COLO668 (cell line): ENCODE data around the gene ATOX1.
"Not testable (repeated sequence)": the region's sequence is repeated elsewhere in the genome, so short reads cannot be mapped to it uniquely, and the experiment has no call there.

Source experiments
- DNase-seq: peaks from one replicate; lab custom pipeline; 2025; ENCODE audit not compliant: unreplicated experiment; lab: John Stamatoyannopoulos, UW

Gene ATOX1, protein sequence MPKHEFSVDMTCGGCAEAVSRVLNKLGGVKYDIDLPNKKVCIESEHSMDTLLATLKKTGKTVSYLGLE

DNA sequence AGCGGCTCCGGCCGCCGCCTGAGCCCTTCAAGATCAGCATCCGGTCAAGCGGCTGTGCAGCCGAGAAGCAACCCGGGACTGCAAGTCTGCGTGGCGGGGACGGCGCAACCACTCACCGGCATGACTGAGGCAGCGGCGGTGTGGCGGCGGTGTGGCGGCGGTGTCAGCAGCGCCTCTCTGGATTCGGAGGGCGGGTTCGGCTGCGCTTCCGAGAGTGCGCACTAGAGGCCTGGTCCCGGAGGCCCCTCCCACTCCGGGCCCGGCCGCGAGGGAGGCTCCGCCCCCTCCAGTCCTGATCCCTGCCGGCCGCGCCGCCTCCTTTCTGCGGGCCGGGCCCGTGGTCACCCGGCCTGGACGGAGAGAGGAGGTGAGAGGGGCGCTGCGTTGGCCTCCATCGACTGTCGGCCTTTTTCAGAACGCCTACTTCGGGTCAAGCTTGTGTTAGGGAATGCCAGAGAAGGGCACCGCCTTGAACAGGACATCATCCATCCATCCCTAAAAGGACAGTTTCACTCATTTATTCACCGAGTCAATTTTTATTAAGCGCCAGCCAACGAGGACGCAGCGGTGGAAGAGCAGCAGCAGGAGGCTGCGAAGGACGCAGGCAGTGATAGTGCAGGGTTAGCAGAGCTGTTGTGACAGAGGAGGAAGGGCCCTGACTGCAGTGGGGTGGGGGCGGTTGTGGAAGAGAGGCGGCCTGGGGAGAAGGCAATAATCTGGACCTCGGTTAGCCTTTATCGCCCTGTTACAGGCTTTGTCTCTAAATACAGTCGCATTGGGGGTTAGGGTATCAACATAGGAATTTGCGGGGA is at the start of gene ATOX1:
TSS of gene ATOX1 (minus strand) at position 202 of the 812 bp plus-strand sequence. CDS start at position 122, 80 bp downstream.
- DNase-seq = peak; percentile 89

DNA sequence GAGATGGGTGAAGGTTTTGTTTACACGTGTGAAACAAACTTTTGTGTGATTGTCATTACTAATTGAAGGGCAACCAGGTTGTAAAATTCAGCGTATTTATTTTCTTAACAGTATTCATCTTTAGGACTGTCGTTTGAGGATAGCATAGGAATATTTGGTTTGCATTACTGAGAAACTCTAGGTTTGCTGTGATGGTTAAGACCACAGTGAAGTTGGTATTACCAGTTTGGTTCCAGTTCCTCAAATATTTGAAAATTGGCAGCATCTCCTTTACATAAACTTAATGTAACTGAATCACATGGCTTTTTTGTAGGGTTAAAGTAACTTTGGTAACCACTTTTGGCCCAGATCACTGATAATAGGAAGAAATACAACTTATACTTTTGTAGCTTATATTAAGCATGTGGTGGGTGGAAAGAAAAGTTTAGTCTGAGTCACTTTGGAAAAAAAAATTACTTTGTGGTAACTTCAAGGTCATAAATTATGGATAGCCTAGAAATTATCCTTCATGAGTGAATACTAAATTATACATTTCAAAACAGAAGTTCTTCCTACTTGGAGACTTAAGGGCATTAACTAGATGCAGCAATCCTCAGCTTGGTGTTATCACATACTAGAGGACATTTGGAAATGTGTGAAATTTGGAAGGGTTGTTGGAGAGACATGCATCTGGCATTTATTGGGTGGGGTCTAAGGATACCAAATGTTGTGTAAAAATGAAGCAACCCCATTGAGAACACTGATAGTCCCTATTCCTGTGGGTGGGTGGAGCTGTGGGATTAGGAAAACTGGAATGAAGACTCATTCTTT is 47.2 kb upstream of the ATOX1 start:
- DNase-seq = no peak

DNA sequence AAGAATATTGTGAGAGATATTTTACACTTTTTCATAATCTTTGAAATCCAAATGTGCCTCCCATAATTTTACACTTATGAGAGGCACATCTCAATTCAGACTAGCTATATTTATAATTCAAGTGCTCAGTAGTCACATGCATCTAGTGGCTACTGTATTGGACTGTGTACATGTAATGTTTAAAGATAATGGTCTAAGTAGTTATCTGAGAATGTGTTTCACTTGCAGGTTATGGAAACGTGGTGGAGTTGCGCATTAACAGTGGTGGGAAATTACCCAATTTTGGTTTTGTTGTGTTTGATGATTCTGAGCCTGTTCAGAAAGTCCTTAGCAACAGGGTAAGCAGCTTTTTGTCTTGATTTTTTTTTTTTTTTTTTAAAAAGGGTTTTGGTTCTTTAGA is 42.1 kb upstream of the ATOX1 start:
- no peak for DNase-seq

DNA sequence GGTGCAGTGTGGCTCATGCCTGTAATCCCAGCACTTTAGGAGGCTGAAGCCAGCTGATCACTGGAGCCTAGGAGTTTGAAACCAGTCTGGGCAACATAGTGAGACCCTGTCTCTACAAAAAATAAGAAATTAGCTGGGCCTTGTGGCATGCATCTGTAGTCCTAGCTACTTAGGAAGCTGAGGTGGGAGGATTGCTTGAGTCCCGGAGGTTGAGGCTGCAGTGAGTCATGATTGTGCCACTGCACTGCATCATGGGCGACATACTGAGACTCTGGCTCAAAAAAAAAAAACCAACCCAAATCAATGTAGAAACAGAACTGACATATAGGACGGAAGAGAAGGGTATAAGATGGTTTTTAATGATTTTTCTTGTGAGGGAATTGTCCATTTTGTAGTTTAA is 41.0 kb upstream of the ATOX1 start:
- DNase-seq = no peak

DNA sequence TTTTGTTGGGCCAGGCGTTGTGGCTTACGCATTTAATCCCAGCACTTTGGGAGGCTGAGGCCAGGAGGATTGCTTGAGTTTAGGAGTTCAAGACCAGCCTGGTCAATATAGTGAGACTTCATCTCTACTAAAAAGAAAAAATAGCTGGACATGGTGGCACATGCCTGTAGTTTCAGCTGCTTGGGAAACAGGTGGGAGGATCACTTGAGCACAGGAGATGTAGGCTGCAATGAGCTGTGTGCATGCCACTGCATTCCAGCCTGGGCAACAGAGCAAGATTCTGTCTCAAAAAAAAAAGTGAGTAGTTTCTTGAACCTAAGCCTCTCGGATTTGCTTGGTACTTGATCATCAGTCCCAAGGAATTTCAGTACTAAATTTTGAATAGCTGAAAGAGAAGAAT is 40.2 kb upstream of the ATOX1 start:
- DNase-seq = no peak

DNA sequence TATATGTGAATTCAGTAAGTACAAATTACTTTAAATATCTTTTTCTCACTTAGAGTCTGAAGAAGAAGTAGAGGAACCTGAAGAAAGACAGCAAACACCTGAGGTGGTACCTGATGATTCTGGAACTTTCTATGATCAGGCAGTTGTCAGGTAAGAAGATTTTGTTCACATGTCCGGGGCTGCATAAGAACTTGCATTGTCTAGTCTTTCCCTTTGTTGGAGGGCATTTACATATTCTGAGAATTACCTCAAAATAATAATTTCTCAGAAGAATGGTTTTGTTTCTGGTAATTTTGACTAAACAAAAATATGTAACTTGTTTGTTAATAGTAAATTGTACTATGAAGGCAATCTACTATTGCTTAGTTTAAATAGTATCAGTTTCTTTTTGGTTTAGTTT is 37.0 kb upstream of the ATOX1 start:
- no peak for DNase-seq

DNA sequence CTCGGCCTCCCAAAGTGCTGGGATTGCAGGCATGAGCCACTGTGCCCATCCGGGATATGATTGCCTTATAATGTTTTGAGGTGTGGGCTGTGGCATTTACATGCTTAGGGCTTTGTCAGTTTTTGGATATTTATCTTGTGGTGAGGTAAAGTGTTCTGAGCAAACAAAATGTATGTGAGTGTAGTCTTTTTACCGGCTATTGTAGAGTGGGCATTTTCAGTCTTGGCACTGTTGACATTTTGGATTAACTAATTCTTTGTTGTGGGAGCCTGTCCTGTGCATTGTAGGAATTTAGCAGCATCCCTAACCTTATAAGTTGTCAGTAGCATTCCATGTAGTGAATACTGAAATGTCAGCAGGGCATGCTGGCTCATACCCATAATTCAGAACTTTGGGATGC is 34.9 kb upstream of the ATOX1 start:
- DNase-seq = no peak

DNA sequence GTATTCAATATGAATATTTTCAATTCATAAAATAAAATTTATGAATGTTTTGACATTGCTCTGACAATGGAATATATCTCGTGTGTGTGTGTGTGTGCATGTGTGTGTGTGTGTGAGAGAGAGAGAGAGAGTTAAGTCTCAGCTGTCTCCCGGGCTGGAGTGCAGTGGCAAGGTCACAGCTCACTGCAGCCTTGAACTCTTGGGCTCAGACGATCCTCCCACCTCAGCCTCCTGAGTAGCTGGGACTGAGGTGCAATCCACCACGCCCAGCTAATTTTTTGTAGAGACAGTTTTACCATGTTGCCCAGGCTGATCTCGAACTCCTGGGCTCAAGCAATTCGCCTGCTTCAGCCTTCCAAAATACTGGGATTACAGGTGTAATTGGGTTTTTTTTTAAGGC is 29.4 kb upstream of the ATOX1 start:
- no peak for DNase-seq

DNA sequence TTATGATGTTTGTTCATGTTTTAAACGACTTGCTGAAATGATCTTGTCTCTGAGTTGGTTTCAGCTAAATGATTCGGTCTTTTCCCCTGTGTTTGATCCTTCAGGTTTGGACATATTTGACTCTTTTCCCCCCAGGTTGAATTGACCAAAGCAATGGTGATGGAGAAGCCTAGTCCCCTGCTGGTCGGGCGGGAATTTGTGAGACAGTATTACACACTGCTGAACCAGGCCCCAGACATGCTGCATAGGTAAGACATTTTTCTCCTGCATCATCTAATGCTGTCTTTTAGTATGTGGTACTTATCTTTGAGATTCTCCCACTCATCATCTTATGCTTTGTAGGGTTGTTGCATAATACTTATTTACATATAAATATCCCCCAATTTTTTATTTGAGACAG is 28.0 kb upstream of the ATOX1 start:
- no peak for DNase-seq

DNA sequence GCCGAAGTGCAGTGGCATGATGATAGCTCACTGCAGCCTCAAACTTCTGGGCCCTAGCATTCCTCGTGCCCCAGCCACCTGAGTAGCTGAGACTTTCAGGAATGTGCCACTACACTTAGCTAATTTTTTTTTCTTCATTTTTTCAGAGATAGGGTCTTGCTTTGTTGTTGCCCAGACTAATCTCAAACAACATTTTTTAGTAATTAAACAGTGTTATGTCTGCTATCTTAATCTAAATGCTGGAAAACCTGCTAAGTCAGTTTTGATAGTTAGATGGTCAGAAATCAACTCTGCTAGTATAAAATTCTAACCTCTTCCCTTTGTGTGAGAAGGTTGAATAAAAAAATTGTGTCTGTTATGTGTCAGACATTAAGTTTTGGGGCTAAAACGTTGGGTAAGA is 25.7 kb upstream of the ATOX1 start:
- DNase-seq = no peak

DNA sequence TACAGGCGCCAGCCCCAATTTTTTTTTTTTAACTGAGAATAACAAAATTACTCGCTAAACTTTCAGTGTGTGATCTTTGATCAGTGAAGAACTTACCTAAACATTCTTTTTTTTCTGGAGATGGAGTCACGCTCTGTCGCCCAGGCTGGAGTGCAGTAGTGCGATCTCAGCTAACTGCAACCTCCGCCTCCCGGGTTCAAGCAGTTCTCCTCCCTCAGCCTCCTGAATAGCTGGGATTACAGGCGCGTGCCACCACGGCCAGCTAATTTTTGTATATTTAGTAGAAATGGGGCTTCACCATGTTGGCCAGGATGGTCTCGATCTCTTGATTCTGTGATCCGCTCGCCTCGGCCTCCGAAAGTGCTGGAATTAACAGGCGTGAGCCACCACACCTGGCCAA is 25.2 kb upstream of the ATOX1 start:
- DNase-seq = not testable (repeated sequence)

DNA sequence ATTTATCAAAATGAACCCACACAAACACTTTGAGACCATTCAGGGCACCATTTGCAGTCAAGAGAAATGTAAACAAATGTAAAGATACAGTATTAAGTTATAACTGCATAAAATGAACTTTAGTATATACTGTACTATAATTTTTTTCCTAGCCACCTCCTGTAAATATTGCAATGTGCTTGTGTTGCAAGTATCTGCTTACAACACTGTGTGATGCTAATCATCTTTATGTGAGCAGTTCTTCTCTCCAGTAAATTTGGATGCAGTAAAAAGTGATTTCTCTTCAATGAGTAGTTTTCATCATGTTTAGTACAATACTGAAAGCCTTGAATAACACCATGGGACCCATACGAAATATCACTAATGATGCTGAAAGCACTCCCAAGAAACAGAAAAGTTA is 22.8 kb upstream of the ATOX1 start:
- no peak for DNase-seq

DNA sequence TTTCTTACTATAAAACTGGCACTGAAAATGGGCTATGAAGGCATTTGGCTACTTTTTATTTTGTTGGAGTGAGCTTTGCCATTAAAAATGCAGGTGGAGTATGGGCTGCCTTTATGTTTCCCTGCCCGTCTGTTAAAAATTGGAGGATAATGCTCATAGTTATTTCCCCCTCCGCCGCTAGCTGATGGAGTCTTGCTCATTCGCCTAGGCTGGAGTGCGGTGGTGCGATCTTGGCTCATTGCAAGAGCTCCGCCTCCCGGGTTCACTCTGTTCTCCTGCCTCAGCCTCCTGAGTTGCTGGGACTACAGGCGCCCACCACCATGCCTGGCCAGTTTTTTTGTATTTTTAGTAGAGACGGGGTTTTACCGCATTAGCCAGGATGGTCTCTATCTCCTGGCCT is 21.9 kb upstream of the ATOX1 start:
- no peak for DNase-seq

DNA sequence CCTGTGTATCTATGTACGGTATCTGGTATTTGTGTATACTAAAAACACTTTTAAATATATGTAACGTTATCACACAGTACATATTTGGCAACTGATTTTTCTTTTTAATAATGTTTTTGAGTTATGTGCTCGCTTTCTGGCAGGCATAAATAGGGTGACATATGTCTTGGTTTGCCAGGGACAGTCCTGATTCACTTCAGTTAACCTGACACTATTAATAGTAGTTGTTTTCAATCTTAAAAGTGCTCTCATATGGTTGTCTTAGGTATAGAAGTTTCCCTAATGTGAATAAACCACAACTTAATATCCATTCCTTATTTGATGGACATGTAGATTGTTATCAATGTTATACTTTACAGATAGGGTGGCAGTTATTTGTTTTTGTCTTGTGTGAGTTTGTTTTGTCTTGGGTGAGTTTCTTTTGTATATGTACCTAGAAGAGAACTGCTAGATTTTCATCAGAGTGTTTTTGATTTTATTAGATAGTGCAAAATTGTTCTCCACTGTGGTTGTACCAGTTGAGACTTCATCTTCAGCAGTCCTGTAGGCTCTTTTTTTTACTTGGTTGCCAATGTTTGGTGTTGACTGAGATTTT is 21.2 kb upstream of the ATOX1 start:
- DNase-seq = no peak

DNA sequence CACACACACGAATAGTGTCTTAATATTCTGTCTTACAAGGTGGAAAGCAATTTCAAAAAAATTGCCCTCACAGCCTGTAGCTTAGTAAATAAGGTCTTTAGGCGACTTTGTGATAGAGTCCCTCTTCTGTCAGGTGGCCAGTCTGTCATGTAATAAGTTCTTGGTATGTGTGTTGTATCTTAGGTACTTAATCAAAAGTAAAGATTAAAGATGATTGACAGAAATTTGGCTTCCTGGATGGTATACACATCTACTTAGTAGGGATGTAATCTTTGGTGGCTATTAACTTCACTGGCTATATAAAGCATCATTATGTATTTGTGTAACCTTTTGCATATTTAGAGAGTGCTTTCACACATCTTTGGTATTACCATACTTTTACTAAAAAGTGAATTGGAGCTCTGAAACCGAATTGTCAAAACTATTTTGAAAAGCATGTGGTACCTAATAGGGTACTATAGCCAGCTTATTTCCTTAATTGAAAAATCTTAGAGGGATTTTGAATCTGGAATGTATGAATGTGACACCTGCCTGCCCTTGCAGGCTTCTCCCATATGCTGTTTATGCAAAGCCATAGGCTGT is 16.7 kb upstream of the ATOX1 start:
- no peak for DNase-seq

DNA sequence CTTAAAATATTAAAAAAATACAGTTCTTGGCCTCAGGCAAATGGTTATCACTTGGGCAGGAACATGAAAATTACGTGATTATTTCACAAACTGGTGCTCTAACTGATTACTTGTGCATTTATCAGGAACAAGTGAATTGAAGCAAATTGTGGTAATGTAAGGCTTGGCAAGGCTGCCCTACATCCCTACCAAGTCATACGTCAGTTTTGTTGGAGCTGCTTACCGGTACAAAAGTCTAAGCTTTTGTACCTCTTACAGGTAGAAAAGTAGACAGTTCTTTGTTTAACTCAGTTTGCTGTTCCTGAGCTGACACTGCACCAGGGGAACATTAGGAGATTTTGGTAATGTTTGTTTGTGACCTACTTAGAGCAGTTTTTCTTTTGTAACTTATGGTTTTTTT is 15.5 kb upstream of the ATOX1 start:
- no peak for DNase-seq

DNA sequence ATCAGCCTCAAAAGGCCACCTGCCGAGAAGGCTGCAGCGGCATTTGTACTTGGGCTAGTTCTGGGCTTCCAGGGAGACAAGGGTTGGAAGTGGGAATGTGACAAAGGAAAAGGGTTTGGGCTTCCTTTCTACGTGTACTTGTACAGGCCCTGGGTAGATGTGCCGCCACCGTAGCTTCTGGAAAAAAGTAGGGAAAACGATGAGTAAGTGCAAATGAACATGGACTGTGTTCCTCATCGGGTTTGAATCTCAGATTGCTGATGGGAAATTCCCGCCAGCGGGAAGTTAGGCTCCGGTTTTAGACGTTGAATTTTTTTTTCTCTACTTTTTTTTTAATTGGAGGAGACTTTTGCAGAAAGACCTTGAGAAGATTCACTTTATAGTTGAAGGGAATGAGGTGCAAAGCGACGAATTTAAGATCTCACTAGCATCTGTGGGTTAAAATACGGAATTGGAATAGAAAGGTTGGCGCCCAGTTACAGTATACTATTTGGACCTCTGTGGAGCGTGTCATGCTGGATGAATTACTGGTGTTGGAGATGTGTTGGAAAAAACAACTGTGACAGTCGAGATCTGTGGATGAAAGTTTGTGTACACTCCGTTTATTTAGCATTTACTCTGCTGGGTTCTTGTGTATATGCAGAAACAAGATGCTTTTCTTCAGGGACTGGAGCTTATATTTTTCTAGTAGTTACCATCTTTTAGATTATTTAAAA is 14.6 kb upstream of the ATOX1 start:
- DNase-seq = no peak

DNA sequence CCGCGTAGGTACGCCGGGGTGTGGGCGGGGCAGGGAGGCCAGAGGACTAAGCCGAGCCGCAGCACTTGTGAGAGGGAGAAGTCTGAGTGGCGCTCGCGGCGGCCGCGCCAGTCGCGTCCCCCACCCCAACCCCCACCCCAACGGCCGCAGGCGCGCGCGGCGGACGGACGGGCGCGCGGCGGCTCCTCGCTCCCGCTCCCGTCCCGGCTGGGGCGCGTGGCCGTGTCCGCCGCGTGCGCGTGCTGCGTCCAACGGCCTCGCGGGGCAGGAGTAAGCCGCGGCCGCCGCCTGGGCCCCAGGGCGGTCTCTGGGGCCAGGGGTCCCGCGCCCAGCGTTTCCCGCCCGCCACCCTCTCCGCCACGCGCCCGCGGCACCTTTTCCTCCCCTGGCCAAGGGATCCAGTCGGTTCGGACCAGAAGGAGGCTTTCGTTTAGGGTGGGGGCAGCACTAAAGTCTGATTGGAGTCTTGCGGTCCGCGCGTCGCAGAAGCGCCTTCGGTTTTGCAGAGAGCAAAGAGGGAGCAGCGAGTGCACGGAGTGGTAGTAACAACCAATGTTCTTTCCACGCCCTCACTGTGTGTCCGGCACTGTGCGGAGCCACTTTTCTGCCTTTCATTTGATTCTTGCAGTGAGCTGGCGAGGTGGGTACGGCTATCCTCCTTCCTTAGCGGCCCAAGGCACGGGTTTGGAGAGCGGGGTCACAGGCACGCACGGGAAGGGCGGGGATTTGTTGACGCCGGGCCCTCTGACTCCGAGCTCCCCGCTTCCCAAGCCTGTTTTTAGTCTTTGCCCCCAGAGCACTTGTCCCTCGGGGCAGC is 13.8 kb upstream of the ATOX1 start:
- peak; percentile 85 for DNase-seq

DNA sequence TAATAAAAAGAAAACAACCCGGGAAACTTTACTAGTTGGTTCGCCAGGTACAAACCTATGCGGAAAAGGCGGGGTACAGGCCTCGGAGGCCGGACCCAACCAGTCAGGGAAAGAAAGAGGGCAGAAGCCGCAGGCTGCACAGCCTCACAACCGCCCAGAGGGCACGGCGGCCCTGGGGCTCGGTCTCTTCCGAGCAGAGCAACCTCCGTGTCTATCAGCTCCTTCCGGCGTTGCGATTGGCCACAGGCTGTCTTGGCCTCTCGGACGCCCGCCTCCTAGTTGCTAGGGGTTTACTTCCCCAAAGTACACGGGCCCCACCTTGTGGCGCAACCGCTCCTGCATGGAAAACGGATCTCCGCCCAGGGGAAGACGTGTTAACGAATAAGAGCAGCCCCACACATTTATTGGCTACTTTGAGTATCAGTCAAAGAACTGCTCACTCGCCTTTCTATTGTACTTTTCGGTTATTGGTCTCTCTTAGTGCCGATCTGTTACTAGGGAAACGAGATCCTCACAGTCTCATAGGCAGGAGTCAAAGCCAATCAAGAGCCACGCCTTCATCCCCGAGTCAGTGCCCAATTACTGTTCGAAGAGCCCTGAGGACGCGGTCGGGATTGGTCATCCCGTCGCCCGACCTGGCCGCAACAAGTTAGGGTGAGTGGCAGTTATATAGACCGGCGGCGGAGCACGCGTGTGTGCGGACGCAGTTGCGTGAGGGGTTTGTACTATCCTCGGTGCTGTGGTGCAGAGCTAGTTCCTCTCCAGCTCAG is 13.0 kb upstream of the ATOX1 start, which contains the start of gene G3BP1:
TSS of gene G3BP1 (plus strand) at position 696 of the 770 bp plus-strand sequence. CDS start 14,667 bp downstream, outside the sequence.
- DNase-seq = peak; percentile 96
